Measurements from ENCODE around the gene MAGEA4.

The MAGEA4 gene

GRCh38 chrX:151921866-151922265 is 9.2 kb downstream of the MAGEA4 start:
- Histone ChIP-seq H3F3A (ENCODE audit: insufficient read depth) (no peaks in the 10 kb centered on the region), H3K27ac (ENCODE audit: low read depth, low read length) (no peak overlapping the region), H3K9me3 (ENCODE audit: insufficient read depth, low read length) (no peaks in the 10 kb centered on the region), H3K36me3 (ENCODE audit: low read length) (no peaks in the 10 kb centered on the region), H2AFZ (ENCODE audit: low read depth, low read length, severe bottlenecking) (no peak overlapping the region), H3K4me3 (ENCODE audit: insufficient read depth, low read length, poor library complexity, severe bottlenecking) (no peak overlapping the region), H3K9me2 (replicated peaks; ENCODE audit: insufficient read depth, low read length) (no peaks in the 10 kb centered on the region), H3K27me3 (ENCODE audit: low read length) (no peaks in the 10 kb centered on the region), H3K4me2 (ENCODE audit: low read depth, low read length, poor library complexity, severe bottlenecking) (no peak overlapping the region), H3K9ac (ENCODE audit: low read length) (no peak overlapping the region), H3K79me2 (ENCODE audit: insufficient read depth, low read length) (no peaks in the 10 kb centered on the region), H4K20me1 (ENCODE audit: low read depth, low read length) (no peaks in the 10 kb centered on the region)
- TF ChIP-seq, protein P1, sequence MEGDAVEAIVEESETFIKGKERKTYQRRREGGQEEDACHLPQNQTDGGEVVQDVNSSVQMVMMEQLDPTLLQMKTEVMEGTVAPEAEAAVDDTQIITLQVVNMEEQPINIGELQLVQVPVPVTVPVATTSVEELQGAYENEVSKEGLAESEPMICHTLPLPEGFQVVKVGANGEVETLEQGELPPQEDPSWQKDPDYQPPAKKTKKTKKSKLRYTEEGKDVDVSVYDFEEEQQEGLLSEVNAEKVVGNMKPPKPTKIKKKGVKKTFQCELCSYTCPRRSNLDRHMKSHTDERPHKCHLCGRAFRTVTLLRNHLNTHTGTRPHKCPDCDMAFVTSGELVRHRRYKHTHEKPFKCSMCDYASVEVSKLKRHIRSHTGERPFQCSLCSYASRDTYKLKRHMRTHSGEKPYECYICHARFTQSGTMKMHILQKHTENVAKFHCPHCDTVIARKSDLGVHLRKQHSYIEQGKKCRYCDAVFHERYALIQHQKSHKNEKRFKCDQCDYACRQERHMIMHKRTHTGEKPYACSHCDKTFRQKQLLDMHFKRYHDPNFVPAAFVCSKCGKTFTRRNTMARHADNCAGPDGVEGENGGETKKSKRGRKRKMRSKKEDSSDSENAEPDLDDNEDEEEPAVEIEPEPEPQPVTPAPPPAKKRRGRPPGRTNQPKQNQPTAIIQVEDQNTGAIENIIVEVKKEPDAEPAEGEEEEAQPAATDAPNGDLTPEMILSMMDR (IDR thresholded peaks at IDR 0.05; ENCODE audit: insufficient read depth, low read length, poor library complexity, severe bottlenecking) = no peak
- TF ChIP-seq EZH2phosphoT487 (conservative IDR thresholded peaks at IDR 0.05; ENCODE audit: low read length) = no peak

DNA sequence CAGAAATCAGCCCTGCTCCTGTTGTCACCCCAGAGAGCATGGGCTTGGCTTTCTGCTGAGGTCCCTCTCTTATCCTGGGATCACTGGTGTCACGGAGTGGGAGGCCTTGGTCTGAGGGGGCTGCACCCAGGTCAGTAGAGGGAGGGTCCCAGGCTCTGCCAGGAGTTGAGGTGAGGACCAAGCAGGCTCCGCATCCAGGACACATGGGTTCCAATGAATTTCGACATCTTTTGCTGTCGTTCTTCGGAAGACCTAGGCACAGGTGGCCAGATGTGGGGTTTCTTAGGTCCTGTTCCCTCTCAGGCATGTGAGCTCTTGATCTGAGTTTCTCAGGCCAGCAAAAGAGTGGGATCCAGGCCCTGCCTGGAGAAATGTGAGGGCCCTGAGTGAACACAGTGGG is 10.0 kb downstream of the MAGEA4 start:
- Histone ChIP-seq H3K36me3 (ENCODE audit: low read length) (no peaks in the 10 kb centered on the region), H3K9me2 (replicated peaks; ENCODE audit: insufficient read depth, low read length) (no peaks in the 10 kb centered on the region), H3K9me3 (ENCODE audit: insufficient read depth, low read length) (no peaks in the 10 kb centered on the region), H3K27me3 (ENCODE audit: low read length) (no peaks in the 10 kb centered on the region), H3K4me2 (ENCODE audit: low read depth, low read length, poor library complexity, severe bottlenecking) (no peak overlapping the region), H4K20me1 (ENCODE audit: low read depth, low read length) (no peaks in the 10 kb centered on the region), H2AFZ (ENCODE audit: low read depth, low read length, severe bottlenecking) (no peak overlapping the region), H3F3A (ENCODE audit: insufficient read depth) (no peaks in the 10 kb centered on the region), H3K79me2 (ENCODE audit: insufficient read depth, low read length) (no peaks in the 10 kb centered on the region), H3K4me3 (ENCODE audit: insufficient read depth, low read length, poor library complexity, severe bottlenecking) (no peak overlapping the region), H3K9ac (ENCODE audit: low read length) (no peak overlapping the region), H3K27ac (ENCODE audit: low read depth, low read length) (no peak overlapping the region)
- no peak for TF ChIP-seq EZH2phosphoT487 (conservative IDR thresholded peaks at IDR 0.05; ENCODE audit: low read length)
- TF ChIP-seq, protein P1 (IDR thresholded peaks at IDR 0.05; ENCODE audit: insufficient read depth, low read length, poor library complexity, severe bottlenecking) = no peak

DNA sequence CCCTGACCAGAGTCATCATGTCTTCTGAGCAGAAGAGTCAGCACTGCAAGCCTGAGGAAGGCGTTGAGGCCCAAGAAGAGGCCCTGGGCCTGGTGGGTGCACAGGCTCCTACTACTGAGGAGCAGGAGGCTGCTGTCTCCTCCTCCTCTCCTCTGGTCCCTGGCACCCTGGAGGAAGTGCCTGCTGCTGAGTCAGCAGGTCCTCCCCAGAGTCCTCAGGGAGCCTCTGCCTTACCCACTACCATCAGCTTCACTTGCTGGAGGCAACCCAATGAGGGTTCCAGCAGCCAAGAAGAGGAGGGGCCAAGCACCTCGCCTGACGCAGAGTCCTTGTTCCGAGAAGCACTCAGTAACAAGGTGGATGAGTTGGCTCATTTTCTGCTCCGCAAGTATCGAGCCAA is 11.0 kb downstream of the MAGEA4 start:
- no peak overlapping the region for H3K9ac ChIP-seq (ENCODE audit: low read length)
- H2AFZ ChIP-seq (ENCODE audit: low read depth, low read length, severe bottlenecking) = no peak overlapping the region
- no peaks in the 10 kb centered on the region for H3K36me3 ChIP-seq (ENCODE audit: low read length)
- H3K4me3 ChIP-seq (ENCODE audit: insufficient read depth, low read length, poor library complexity, severe bottlenecking) = no peak overlapping the region
- no peaks in the 10 kb centered on the region for H4K20me1 ChIP-seq (ENCODE audit: low read depth, low read length)
- H3F3A ChIP-seq (ENCODE audit: insufficient read depth) = no peaks in the 10 kb centered on the region
- no peak overlapping the region for H3K4me2 ChIP-seq (ENCODE audit: low read depth, low read length, poor library complexity, severe bottlenecking)
- no peak for TF ChIP-seq EZH2phosphoT487 (conservative IDR thresholded peaks at IDR 0.05; ENCODE audit: low read length)
- TF ChIP-seq, protein P1 (IDR thresholded peaks at IDR 0.05; ENCODE audit: insufficient read depth, low read length, poor library complexity, severe bottlenecking) = no peak
- no peaks in the 10 kb centered on the region for H3K9me3 ChIP-seq (ENCODE audit: insufficient read depth, low read length)
- H3K27me3 ChIP-seq (ENCODE audit: low read length) = no peaks in the 10 kb centered on the region
- no peaks in the 10 kb centered on the region for H3K9me2 ChIP-seq (replicated peaks; ENCODE audit: insufficient read depth, low read length)
- no peak overlapping the region for H3K27ac ChIP-seq (ENCODE audit: low read depth, low read length)
- H3K79me2 ChIP-seq (ENCODE audit: insufficient read depth, low read length) = no peaks in the 10 kb centered on the region
